Stimulated activated CD8-positive, alpha-beta memory T cell treated with anti-CD3 and anti-CD28 coated beads, Interleukin-15, amount 100 ng/mL, for 1 hour (primary cell): ENCODE data around the gene TTLL12.

ENCODE experiments used
- DNase-seq: peaks from one replicate; pipeline ENCODE4 v3.0.0-alpha.2; 2020; ENCODE audit warnings: low read depth

Gene TTLL12

GRCh38 chr22:43199541-43199940 is 12.6 kb upstream of the TTLL12 start:
- DNase-seq, result no peak

DNA sequence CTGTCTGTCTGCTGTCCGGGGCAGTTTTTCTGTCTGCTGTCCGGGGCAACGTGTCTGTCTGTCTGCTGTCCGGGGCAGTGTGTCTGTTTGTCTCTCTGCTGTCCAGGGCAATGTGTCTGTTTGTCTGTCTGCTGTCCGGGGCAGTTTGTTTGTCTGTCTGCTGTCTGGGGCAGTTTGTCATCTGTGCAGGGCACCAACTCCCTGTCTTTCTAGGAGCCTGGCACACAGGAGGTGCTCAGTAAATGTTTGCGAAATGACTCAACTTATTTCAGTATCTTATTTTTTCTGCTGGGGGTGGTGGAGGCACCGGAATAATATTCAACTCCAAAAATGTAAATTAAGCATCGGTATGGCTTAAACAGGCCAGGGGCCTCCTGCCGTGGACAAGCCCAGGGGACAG is 12.0 kb upstream of the TTLL12 start:
- DNase-seq, result no peak

DNA sequence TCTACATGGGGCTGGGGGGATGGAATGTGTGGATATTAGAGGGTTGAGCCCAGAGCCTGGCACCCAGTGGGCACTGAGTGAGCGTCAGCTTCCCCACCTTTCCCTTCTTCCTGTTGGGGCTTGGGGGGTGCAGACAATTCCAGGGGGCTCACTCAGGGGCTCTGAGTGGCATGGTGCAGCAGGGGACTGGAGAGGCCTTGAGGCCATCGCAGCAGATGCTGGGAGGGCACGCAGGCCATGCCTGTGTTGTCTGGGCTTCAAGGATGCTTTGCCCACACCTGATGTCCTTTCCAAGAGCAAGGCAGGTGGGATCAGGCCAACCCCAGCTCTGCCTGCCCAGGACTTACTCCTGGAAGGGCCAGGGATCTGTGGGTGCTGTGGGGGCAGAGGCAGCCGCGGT is 11.2 kb upstream of the TTLL12 start:
- DNase-seq, result no peak

GRCh38 chr22:43197271-43197941 is 10.5 kb upstream of the TTLL12 start:
- DNase-seq, result no peak

DNA sequence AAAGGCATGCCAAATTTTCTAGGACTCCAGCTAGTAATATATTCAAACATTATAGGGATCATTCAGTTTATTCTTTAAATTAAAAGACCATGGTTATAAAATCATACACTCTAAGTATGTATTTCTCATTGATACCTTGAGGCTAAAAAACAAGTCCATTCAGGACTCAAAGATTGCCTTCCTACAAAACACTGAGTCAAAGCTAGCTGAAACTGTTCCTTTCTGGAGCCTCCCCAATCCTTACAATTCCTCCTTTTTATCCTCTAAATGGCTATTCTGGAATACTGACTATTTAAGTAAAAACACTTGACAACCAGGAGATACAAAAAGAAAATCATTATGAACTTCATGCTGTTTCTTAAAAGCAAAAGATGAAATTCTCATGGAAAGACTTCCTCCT is 4.9 kb upstream of the TTLL12 start:
- DNase-seq, result no peak

- DNase-seq, result no peak
Measured at GRCh38 chr22:43188829-43189545, 2.1 kb upstream of the TTLL12 start.

GRCh38 chr22:43187171-43188099 is 501 bp upstream of the TTLL12 start:
- peak; percentile 88 for DNase-seq

DNA sequence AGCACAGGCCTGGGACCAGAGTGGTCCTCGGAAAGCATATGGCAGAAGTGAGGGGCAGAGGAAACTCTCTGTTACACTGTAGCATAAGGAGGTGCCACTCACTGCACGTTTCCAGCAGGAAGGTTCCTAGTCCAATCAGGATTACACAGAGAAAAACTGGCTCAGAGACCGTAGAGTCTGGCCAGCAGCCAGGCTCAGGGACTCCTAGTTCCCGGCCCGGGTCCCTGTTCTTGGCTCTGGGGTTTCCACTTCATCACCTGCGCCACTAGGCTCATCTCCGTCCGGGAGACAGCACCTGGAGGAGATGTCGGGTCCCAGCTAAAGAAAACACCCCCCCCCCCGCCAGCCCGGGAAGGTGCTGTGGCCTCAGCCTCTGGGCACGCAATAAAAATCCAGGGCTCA is 1.1 kb downstream of the TTLL12 start:
- no peak for DNase-seq

GRCh38 chr22:43183496-43184277 is 3.2 kb downstream of the TTLL12 start:
- no peak for DNase-seq

GRCh38 chr22:43182726-43183125 is 4.2 kb downstream of the TTLL12 start:
- no peak for DNase-seq

DNA sequence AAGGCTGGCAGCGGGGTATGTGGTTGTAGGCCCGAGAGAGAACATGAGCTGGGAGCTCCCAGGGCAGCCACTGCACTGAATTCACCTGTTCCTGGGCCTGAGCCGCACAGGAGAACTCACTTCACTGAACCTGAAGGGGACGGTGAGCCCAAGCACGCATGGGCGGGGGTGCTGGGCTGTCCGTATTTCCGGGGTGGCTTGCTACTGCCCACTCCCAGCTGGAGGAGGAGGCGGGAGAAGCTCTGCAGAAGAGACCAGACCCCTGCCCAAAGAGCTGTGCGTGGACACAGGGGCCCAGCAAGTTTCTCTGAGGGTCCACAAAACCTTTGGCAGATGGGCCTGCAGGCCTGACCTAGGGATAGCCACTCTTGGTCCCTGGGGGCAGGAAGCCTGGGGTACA is 4.8 kb downstream of the TTLL12 start:
- DNase-seq, result no peak

GRCh38 chr22:43181321-43182076 is 5.4 kb downstream of the TTLL12 start:
- DNase-seq, result no peak

GRCh38 chr22:43180670-43181069 is 6.3 kb downstream of the TTLL12 start:
- no peak for DNase-seq

DNA sequence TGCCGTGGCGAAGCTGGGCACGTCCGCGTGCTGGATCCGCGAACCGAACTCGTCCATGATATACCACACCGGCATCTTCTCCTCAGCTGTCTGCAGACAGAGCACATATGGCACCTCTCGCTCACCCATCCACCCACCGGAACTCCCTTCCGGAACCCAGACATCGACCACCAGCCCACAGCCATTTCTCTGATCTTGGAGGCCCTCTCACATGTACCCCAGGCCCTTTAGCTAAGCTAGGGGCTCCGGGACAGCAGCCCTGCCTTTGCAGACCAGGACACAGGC is 7.1 kb downstream of the TTLL12 start:
- no peak for DNase-seq

GRCh38 chr22:43179146-43179910 is 7.6 kb downstream of the TTLL12 start:
- no peak for DNase-seq

- DNase-seq, result no peak
Measured at GRCh38 chr22:43177479-43177878, 9.5 kb downstream of the TTLL12 start.

DNA sequence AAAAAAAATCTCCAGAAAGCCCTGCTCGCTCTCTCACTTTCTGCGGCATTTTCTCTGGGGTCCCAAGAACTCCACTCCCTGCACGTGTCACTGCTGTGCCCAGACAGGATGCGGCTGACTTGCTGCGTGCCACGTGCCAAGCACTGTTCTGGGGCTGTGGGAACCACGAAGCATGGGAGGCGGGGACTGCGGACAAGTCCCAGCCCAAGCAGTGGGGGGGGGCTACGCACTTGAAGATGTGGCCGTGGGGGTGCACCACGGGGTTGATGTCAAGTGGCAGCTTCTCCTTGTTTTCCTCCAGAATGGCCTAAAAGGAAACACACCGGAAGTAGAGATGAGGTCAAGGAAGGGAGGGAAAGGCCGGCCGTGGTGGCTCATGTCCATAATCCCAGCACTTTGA is 10.8 kb downstream of the TTLL12 start:
- no peak for DNase-seq

DNA sequence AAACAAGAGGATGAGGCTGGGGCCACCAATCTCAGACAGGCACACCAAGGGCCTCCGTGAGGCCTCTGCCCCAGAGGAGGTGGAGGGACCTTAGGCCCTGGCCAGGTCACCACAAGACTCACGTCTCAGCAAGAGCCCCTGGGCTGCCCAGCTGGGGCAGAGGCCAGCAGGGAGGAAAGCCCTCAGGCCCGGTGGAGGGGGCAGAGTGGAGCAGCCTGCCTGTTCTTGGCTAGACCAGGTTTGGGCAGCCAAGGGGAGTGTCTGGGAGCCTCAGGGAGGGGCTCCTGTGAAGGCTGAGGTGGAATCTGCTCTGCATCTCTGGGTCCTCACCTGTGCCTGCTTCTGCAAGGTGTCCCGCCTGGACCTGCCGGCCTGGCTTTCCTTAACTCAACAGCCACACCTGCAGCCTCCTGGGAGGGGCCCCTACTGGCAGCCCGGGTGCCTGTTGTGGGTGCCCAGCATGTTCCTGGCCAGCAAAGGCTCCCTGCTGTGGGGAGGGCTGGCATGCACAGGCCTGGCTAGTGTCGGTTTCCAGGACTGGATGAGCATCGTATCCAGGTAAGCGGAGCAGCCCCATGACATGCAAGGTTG is 11.9 kb downstream of the TTLL12 start:
- no peak for DNase-seq

DNA sequence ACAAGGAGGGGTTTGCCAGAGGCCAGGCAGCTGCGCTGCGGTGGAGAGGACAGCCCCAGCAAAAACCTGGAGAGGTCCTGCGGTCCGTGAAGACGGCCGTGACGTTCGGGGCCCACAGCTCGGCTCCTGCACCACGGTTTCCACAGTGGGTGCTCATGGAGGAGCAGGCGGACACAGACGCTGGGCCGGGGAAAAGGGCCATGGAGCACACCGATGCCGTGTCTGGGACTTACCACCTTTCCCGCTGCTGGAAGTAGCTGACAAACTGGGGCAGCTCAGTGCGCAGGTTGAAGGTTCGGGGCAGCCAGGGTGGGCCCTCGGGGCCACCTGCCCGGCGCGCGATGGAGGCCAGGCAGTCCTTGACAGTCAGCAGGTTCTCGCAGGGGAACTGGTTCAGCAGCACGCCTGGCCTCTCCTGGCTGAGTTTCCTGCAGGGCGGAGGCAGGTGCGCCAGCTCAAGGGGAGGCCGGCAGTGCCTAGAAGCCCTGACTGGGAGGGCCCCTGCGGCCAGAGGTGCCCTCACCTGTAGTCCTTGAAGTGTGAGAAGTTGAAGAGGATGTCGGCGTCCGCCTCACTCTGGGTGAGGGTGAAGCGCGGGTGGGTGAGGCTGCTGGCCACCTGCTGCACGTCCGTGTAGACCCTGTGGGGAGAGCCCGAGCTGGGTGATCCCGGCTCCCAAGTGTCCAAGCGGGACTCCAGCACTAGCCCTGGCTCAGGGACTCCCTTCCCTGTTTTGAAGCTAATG is 12.8 kb downstream of the TTLL12 start:
- DNase-seq, result no peak

DNA sequence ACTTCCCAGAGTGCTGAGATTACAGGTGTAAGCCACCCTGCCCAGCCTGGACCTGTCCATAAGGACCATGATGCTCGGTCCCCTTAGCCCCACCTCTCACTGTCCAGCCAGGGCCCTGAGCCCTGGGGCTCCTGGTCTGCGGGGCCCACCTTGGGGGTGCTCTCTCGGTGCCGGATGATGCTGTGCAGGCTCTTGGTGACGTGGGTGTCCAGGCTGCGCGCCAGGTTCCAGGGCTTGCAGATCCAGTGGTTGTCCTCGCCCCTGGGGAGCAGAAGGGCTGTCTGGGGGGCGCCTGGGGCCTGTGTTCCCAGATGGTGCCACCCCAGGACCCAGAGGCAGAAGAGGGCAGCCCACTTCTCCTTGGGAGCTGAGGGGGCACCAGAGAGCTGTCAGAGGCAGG is 13.4 kb downstream of the TTLL12 start:
- DNase-seq, result no peak
